Right ventricle myocardium inferior (tissue), 1 donor: Measurements from ENCODE around the gene HOXB9. TPM values are rescaled to one million over a fixed set of nuclear protein-coding genes. Genes with fewer than 3 reads are reported as not detected.
A peak's percentile ranks its signal among the peaks of the same experiment; 100 is the strongest.

Experiments used
- ATAC-seq: fragments of 200-7000 bp; cut with Tn5 transposase; one replicate; pipeline ENCODE4 v1.9.1; 2020; ENCODE audit warnings: mild to moderate bottlenecking, moderate library complexity
- DNase-seq: peaks from one replicate; pipeline ENCODE4 v3.0.0; 2021; ENCODE audit errors: missing footprints
- intact Hi-C: fragments of 100-400 bp; cut with DNase I; formaldehyde crosslinking; loops from one replicate; pipeline ENCODE4 v1.11.0; 2022
- total RNA-seq: library from RNA; stranded (reverse); fragmentation: NEBNext Ultra II Directional; extraction: Animal tissue kit (Norgen Biotek cat#: 25700); gene quantifications from one replicate; pipeline ENCODE4 v1.2.1, GENCODE V29; 2021
- donor health status: DM: no; HTN: yes; CAD: no; lungs with severe emphysema.

HOXB9 gene
- total RNA-seq, 1 donor from 2014 or later: not detected

- intact Hi-C loops: no loop called here
- DNase-seq (no peak), ATAC-seq (no peak)
Observed at GRCh38 chr17:48640858-48641180, 14.7 kb upstream of the HOXB9 start.

GRCh38 chr17:48639982-48640857 lies 14.1 kb upstream of the HOXB9 start:
- DNase-seq: no peak
- intact Hi-C loops: no loop called here

GRCh38 chr17:48639136-48639535 lies 13.0 kb upstream of the HOXB9 start:
- no peak for DNase-seq
- no peak for ATAC-seq
- intact Hi-C loops: no loop called here

More at GRCh38 chr17:48639982-48640857, 14.1 kb upstream of the HOXB9 start:
- no peak for ATAC-seq

GRCh38 chr17:48637323-48638260 lies 11.4 kb upstream of the HOXB9 start:
- intact Hi-C loops: no loop called here
- no peak for DNase-seq
- no peak for ATAC-seq

GRCh38 chr17:48636177-48637018 lies 10.2 kb upstream of the HOXB9 start:
- intact Hi-C loops: no loop called here
- DNase-seq: no peak
- peak; percentile 42 for ATAC-seq

GRCh38 chr17:48634493-48635208 lies 8.5 kb upstream of the HOXB9 start:
- no peak for DNase-seq
- intact Hi-C loops: no loop called here
- ATAC-seq: no peak

- intact Hi-C loops: no loop called here
- no peak for DNase-seq
- ATAC-seq: no peak
Observed at GRCh38 chr17:48633266-48633677, 7.1 kb upstream of the HOXB9 start.

GRCh38 chr17:48632579-48633265 lies 6.6 kb upstream of the HOXB9 start:
- intact Hi-C loops: no loop called here
- DNase-seq: no peak

GRCh38 chr17:48631693-48632578 lies 5.8 kb upstream of the HOXB9 start:
- intact Hi-C loops: no loop called here
- DNase-seq: no peak
- no peak for ATAC-seq

More at GRCh38 chr17:48632579-48633265, 6.6 kb upstream of the HOXB9 start:
- no peak for ATAC-seq

GRCh38 chr17:48630925-48631692 lies 5.0 kb upstream of the HOXB9 start:
- ATAC-seq (no peak), DNase-seq (no peak)
- intact Hi-C loops: no loop called here

GRCh38 chr17:48630009-48630924 lies 4.1 kb upstream of the HOXB9 start:
- no peak for ATAC-seq
- DNase-seq: no peak
- intact Hi-C loops: no loop called here

- intact Hi-C loops: no loop called here
- no peak for ATAC-seq
Observed at GRCh38 chr17:48629411-48629759, 3.2 kb upstream of the HOXB9 start.

GRCh38 chr17:48628649-48629410 lies 2.7 kb upstream of the HOXB9 start:
- intact Hi-C loops: no loop called here
- DNase-seq: no peak

More at GRCh38 chr17:48629411-48629759, 3.2 kb upstream of the HOXB9 start:
- DNase-seq: no peak

More at GRCh38 chr17:48628649-48629410, 2.7 kb upstream of the HOXB9 start:
- ATAC-seq: no peak
